GM12891 (cell line): Measurements from ENCODE around the gene MRPL9.
"Not testable (repeated sequence)": the region's sequence is repeated elsewhere in the genome, so short reads cannot be mapped to it uniquely, and the experiment has no call there.

ENCODE experiments used
- DNase-seq: peaks from one replicate; pipeline ENCODE4 v3.0.0; 2011; ENCODE audit warnings: low spot score; ENCODE audit not compliant: insufficient read length
- FAIRE-seq: peaks from 2 replicates; lab custom pipeline; 2011; peaks lifted over from hg19 to GRCh38; lab: Jason Lieb, UNC
- PAX5 ChIP-seq: IDR thresholded peaks from 2 replicates; pipeline ENCODE4 v1.6.1; 2011; ENCODE audit warnings: low read length, moderate library complexity, mild to moderate bottlenecking; ENCODE audit not compliant: insufficient read depth, severe bottlenecking
- POLR2A ChIP-seq: IDR thresholded peaks from 2 replicates; pipeline ENCODE4 v1.6.1; 2011; ENCODE audit warnings: low read depth, low read length, control low read depth
- POLR2AphosphoS5 ChIP-seq: IDR thresholded peaks from 2 replicates; pipeline ENCODE4 v1.6.1; 2011; ENCODE audit warnings: low read depth, low read length, control low read depth
- POU2F2 ChIP-seq: IDR thresholded peaks from 2 replicates; pipeline ENCODE4 v1.6.1; 2011; ENCODE audit warnings: low read depth, mild to moderate bottlenecking, control low read depth, low read length, moderate library complexity
- SPI1 ChIP-seq: IDR thresholded peaks from 2 replicates; pipeline ENCODE4 v1.6.1; 2011; ENCODE audit warnings: low read depth, low read length, control low read depth
- TAF1 ChIP-seq: IDR thresholded peaks from 2 replicates; pipeline ENCODE4 v1.6.1; 2011; ENCODE audit warnings: low read depth, low read length, control low read depth

Gene MRPL9

GRCh38 chr1:151763990-151764389 is 694 bp upstream of the MRPL9 start:
- TF ChIP-seq POLR2AphosphoS5: no peak
- TF ChIP-seq PAX5: no peak
- TF ChIP-seq SPI1: no peak
- no peak for TF ChIP-seq TAF1
- TF ChIP-seq POU2F2: no peak
- no peak for TF ChIP-seq POLR2A
- DNase-seq (no peak), FAIRE-seq (no peak)

- no peak for TF ChIP-seq POLR2AphosphoS5
- TF ChIP-seq POU2F2: no peak
- no peak for TF ChIP-seq PAX5
- TF ChIP-seq TAF1: no peak
- DNase-seq: no peak
- no peak for FAIRE-seq
These were observed 2.5 kb downstream of the MRPL9 start for GRCh38 chr1:151760597-151761385.

GRCh38 chr1:151759241-151759640 is 4.1 kb downstream of the MRPL9 start:
- FAIRE-seq (no peak), DNase-seq (no peak)
- TF ChIP-seq POLR2AphosphoS5 (no peak), PAX5 (no peak), SPI1 (no peak), TAF1 (no peak), POLR2A (no peak), POU2F2 (no peak)

GRCh38 chr1:151756291-151756690 is 7.0 kb downstream of the MRPL9 start:
- TF ChIP-seq POLR2AphosphoS5: no peak
- no peak for TF ChIP-seq PAX5
- no peak for TF ChIP-seq TAF1
- no peak for TF ChIP-seq POU2F2
- no peak for TF ChIP-seq SPI1
- no peak for TF ChIP-seq POLR2A
- FAIRE-seq (no peak), DNase-seq (no peak)

- no peak for FAIRE-seq
These were observed 21.8 kb downstream of the MRPL9 start for GRCh38 chr1:151741516-151741915.

GRCh38 chr1:151739590-151740355 is 23.5 kb downstream of the MRPL9 start:
- FAIRE-seq (no peak), DNase-seq (no peak)
- TF ChIP-seq TAF1 (no peak), PAX5 (no peak), POLR2AphosphoS5 (no peak), SPI1 (no peak), POU2F2 (no peak), POLR2A (no peak)

More at GRCh38 chr1:151741516-151741915, 21.8 kb downstream of the MRPL9 start:
- DNase-seq: no peak
- TF ChIP-seq TAF1: no peak
- TF ChIP-seq POLR2AphosphoS5: no peak
- TF ChIP-seq PAX5: no peak
- no peak for TF ChIP-seq POU2F2
- no peak for TF ChIP-seq POLR2A
- no peak for TF ChIP-seq SPI1

- FAIRE-seq (no peak), DNase-seq (no peak)
- TF ChIP-seq SPI1 (no peak), TAF1 (no peak), POLR2A (no peak), POLR2AphosphoS5 (no peak), POU2F2 (no peak), PAX5 (no peak)
These were observed 25.8 kb downstream of the MRPL9 start for GRCh38 chr1:151737479-151737878.

GRCh38 chr1:151737026-151737425 is 26.3 kb downstream of the MRPL9 start:
- DNase-seq (no peak), FAIRE-seq (no peak)
- no peak for TF ChIP-seq POLR2A
- no peak for TF ChIP-seq TAF1
- no peak for TF ChIP-seq PAX5
- no peak for TF ChIP-seq POU2F2
- no peak for TF ChIP-seq POLR2AphosphoS5
- TF ChIP-seq SPI1: no peak

GRCh38 chr1:151733995-151734394 is 29.3 kb downstream of the MRPL9 start:
- DNase-seq, FAIRE-seq: not testable (repeated sequence)

GRCh38 chr1:151733126-151733525 is 30.2 kb downstream of the MRPL9 start:
- no peak for DNase-seq
- no peak for FAIRE-seq
- TF ChIP-seq POLR2AphosphoS5 (no peak), SPI1 (no peak), PAX5 (no peak), POU2F2 (no peak), POLR2A (no peak)
